ENCODE measurements around the gene IPO7.
"Not testable (repeated sequence)": the region's sequence is repeated elsewhere in the genome, so short reads cannot be mapped to it uniquely, and the experiment has no call there.

Gene IPO7

DNA sequence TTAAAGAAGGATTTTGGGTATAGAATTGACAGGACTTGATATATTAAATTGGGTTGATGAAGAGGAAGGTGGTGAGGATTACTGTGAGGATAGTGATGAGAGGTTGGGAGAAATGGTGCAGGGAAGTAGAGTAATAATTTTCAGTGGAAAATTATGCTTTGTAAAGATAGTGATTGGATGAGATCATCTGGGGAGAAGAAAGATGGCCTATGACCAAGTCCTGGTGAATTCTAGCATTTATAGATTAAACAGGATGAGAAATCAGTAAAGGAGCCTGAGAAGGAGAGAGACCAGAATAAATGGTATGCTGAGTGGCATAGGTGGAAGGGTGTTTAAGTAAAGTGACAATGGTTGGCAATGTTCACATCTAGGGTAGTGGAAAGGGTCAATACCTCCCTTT is 15.0 kb downstream of the IPO7 start:
- no peak for DNase-seq (ENCODE audit: low spot score)

DNA sequence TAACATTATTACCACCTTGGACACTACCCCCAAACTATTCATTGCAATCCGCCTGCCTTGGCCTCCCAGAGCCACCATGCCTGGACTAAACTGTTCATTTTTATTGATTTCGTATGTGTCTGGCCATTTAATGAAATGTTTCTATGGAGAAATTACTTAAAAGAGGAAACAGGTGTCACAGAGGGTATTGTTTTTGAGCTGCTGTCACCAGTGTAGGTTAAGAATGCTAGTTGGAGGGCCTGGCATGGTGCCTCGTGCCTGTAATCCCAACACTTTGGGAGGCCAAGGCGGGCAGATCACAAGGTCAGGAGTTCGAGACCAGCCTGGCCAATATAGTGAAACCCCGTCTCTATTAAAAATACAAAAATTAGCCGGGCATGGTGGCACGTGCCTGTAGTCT is 17.4 kb downstream of the IPO7 start:
- not testable (repeated sequence) for DNase-seq (ENCODE audit: low spot score)

DNA sequence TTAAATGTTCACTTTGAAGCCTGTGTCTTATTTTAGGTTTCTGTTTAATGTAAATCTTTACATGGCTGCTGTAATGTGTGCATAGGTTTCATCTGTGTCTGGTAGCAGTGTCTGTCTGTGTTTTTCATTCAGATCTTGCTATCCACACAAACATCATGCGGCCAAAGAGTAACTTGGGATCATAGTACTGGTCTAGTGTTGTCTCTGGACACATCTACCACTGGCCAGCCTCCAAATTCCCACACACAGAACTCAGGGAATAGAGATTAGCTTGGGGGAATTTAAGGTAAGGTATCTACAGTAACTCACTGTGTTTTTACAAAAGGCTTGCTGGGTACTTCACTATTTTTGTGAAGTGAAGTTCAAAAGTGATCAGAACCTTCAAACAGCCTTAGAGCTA is 44.3 kb downstream of the IPO7 start:
- no peak for DNase-seq (ENCODE audit: low spot score)

GRCh38 chr11:9438611-9439010 is 54.2 kb downstream of the IPO7 start:
- no peak for DNase-seq (ENCODE audit: low spot score)

DNA sequence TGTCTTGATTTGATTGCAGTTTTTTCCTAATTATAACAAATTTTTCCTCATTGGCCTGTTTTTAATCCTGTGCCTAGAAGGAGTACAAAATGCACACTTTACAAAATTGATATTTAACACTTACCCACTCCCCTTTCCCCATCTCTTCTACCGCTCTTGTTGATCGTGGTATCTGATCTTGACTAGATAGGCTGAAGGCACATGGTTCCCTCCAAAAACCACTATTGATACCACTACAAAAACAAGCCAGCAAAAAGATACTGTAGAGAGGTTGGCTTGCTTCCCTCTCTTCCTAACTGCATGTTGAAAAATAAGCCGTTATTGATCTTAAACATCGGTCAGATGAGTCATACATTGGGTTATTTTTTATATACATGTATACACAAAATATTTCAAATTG is 61.8 kb downstream of the IPO7 start:
- DNase-seq (ENCODE audit: low spot score), result no peak

DNA sequence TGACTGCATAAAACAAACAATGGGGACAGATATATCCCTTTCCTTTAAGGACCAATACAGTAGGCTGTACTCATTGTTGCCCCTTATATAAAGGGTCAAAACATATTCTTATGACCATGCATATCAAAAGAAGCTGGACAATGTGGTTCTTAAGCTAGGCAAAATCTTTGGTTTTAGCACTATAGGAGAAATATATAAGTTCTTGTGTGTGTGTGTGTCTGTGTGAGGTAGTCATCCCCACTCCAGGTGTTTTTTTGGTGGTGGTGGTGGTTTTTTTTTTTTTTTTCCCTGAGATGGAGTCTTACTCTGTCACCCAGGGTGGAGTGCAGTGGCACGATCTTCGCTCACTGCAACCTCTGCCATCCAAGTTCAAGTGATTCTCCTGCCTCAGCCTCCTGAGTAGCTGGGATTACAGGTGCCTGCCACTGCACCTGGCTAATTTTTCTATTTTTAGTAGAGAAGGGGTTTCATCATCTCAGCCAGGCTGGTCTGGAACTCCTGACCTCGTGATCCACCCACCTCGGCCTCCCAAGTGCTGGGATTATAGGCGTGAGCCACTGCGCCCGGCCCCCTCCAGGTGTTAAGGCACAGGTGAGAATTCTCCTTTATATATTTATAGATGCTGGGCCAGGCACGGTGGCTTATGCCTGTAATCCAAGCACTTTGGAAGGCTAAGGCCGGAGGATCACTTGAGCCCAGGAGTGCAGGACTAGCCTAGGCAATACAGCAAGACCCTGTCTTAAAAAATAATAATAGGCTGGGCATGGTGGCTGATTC is 64.3 kb downstream of the IPO7 start:
- no peak for DNase-seq (ENCODE audit: low spot score)

GRCh38 chr11:9452023-9452422 is 67.6 kb downstream of the IPO7 start:
- not testable (repeated sequence) for DNase-seq (ENCODE audit: low spot score)

DNA sequence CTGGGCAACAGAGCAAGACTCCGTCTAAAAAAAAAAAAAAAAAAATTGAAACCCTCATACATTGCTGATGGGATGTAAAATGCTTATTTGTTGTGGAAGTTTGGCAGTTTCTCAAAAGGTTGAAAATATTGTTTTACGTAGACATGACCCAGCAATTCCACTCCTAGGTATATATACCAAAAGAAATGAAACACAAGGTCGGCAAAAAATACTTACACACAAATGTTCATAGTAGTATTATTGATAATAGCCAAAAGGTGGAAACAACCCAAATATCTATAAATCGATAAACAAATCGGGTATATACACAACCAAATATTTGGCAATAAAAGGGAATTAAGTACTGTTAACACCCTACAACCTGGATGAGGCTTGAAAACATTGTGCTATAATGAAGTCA is 71.3 kb downstream of the IPO7 start:
- DNase-seq (ENCODE audit: low spot score), result no peak

DNA sequence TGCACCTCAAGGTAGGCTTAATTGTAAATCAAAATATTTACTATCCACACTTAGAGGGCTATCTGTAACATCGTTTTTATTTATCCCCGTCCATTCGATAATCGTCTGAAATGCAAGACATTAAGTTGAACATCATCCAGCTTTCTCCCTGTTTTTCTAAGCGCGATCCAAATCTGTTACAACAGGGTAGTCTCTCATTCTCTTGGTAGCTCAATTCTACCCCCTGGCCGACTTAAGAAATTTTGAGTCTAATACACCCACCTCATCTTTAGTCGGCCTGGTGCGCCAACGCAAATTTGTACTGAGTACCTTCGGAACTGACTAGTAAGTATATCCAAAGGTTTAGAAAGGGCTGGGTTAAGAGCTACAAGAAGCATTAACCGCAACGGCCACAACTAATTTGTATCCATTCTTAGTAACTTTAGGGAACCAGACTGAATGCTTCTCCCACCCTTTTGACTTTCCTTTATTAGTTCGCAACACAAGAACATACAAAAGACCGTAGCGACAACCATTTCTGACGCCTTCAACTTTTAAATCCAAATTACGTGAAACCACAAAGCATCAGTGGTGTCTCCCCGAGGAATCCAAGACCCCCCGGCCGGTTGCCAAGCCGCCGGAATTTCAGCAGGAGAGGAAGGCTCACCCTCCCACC is 75.3 kb downstream of the IPO7 start:
- no peak for DNase-seq (ENCODE audit: low spot score)

DNA sequence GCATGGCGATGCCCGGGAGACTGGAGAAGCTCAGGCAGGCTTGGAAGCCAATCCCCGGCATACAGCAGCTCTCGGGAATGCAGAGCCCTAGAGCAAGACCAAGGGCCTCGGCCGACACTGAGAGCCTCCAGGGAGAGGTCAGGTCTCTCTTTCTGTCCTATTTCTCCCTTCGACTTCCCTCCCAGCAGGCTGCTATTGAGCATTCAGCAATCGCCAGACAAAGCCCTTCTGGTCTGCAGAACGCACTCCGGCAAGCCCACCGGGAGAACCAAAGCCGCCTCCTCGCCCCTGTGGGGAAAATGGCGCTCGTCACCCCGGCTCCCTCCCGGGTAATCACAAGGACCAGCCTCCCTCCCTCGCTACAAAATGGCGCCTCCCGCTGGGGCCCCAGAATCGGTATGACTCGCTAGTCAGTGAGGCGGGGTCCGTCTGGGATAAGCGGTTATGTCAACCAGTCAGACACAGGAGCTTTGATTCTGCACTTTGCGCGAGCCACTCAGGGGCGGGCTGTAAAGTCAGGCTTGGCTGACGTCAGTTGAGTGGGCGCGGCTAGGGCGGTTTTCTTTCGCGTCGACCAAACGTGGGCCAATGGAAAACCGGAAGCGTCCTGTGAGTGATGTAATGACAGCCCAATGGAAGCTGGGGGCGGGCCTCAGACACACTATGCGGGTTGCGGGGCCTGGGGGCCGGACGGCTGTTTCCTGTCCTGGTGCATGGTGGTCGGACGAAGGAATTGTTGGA is 76.0 kb downstream of the IPO7 start, which contains the start of gene ZNF143:
ZNF143 (plus strand) TSS at position 691 of the 741 bp plus-strand sequence. CDS start 10,297 bp downstream, outside the sequence.
- peak; percentile 98 for DNase-seq (ENCODE audit: low spot score)

- DNase-seq (ENCODE audit: low spot score), result peak; percentile 78
Observed at GRCh38 chr11:9461063-9461759, 76.8 kb downstream of the IPO7 start.

GRCh38 chr11:9461760-9462134 is 77.3 kb downstream of the IPO7 start:
- no peak for DNase-seq (ENCODE audit: low spot score)

GRCh38 chr11:9462172-9462799 is 77.8 kb downstream of the IPO7 start:
- no peak for DNase-seq (ENCODE audit: low spot score)

DNA sequence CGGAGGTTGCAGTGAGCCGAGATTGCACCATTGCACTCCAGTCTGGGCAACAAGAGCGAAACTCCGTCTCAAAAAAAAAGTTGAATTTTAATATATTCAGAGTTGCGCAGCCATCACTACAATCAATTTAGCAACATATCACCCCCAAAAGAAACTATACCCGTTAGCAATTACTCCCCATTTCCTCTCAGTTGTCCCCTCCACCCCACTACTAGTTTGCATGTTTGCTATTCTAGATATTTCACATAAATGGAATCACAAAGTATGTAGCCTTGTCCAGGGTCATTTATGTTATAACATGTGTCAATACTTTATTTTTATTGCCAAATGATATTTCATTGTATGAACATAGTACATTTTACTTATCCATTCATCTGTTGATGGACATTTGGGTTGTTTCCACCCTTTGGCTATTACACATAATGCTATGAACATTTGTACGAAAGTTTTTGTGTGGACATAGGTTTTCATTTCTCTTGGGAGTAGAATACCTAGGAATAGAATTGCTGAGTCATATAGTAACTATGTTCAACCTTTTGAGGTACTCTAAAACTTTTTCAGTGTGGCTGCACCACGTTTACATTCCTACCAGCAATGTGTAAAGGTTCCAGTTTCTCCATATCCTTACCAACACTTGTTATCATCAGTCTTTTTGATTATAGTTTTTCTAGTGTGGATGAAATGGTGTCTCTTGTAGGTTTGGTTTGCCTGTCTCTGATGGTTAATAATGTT is 78.5 kb downstream of the IPO7 start:
- no peak for DNase-seq (ENCODE audit: low spot score)

GRCh38 chr11:9470765-9471164 is 86.3 kb downstream of the IPO7 start:
- no peak for DNase-seq (ENCODE audit: low spot score)

- DNase-seq (ENCODE audit: low spot score), result no peak
Observed at GRCh38 chr11:9473408-9473807, 89.0 kb downstream of the IPO7 start.

DNA sequence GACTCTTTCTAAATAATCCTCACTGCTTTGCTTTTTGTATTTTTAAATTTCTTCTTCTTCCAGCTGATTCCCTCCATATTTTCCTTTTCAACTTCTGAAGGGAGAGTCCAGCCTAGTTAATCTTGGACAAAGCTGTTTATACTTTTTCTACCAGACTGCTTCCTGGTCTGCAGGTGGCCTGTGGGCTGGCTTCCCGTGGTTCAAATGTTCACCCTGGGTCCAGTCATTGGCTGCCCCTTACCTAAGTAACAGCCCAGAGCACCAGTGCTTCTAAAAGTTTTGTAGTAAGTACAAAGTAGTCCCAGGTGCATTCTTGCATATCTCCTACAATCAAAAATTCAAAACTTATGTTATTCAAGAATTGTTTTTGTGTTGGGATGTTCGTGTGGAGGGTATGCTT is 95.4 kb downstream of the IPO7 start:
- no peak for DNase-seq (ENCODE audit: low spot score)

GRCh38 chr11:9489080-9489765 is 104.8 kb downstream of the IPO7 start:
- DNase-seq (ENCODE audit: low spot score), result no peak

DNA sequence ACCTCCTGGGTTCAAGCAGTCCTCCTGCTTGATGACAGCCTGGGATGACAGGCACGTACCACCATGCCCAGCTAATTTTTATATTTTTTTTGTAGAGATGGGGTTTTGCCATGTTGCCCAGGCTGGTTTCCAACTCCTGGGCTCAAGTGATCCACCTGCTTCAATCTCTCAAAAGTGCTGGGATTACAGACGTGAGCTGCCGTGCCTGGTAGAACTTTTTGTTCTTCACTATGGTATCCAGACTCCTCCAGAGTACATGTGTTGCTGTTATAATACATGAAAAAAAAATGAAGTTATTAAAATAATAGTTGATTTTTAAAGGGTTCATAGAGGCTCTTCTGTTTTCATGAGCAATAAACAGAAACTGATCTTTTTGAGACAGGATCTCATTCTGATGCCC is 105.9 kb downstream of the IPO7 start:
- DNase-seq (ENCODE audit: low spot score), result no peak

DNA sequence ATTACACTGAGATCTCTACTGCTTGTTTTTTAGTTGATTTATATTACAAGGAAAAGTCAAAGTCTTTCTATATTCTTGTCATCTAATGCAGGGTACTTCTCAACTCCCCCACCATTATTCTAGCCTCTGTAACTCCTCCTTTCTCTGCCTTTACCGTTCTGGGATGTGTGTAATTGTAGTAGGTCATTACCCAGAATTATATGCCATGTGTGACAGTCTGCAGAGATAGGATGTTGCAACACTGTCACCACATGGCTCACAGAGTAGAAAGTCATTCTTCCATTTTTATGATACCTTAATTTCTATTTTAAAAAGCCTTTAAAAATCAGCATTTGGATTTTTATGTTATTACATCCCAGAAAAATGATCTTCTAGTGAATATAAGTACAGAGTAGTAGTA is 109.0 kb downstream of the IPO7 start:
- DNase-seq (ENCODE audit: low spot score), result no peak

- DNase-seq (ENCODE audit: low spot score), result no peak
Observed at GRCh38 chr11:9494316-9494715, 109.9 kb downstream of the IPO7 start.

Data from COLO829 (cell line).